H1 (cell line): Measurements from ENCODE around the gene IFNK. TPM values are rescaled to one million over a fixed set of nuclear protein-coding genes. Genes with fewer than 3 reads are reported as not detected.

Source experiments
- CTCF ChIA-PET: fragments of 300-600 bp; sonication (Branson Sonifier 250); formaldehyde crosslinking; loops from one replicate; lab custom pipeline; 2021; ENCODE audit not compliant: partially characterized antibody; lab: Charles Lee
- POLR2A ChIA-PET: fragments of 300-600 bp; sonication (Branson Sonifier 250); formaldehyde crosslinking; loops from one replicate; lab custom pipeline; 2021; ENCODE audit warnings: inconsistent platforms; ENCODE audit not compliant: partially characterized antibody; lab: Charles Lee
- DNase-seq, 2 experiments: peaks; one replicate each; pipeline versions ENCODE4 v3.0.0 to v3.0.0-alpha.2; 2010 to 2022; ENCODE audit warnings: low spot score in 2 of 2, low read depth in 1 of 2, mixed read lengths in 1 of 2
- FAIRE-seq: peaks from 2 replicates; lab custom pipeline; 2011; peaks lifted over from hg19 to GRCh38; lab: Jason Lieb, UNC
- H2AFZ ChIP-seq: 2 replicates; pipeline ENCODE4 v1.8.1; 2012; ENCODE audit warnings: low read length, inconsistent platforms
- H2AK5ac ChIP-seq: 2 replicates; pipeline ENCODE4 v1.6.1; 2013; ENCODE audit warnings: low read depth, low read length
- H2BK120ac ChIP-seq: replicated peaks from 2 replicates; pipeline ENCODE3; 2013; ENCODE audit warnings: low read depth, low read length, inconsistent platforms
- H2BK12ac ChIP-seq: 2 replicates; pipeline ENCODE4 v1.6.1; 2013; ENCODE audit warnings: low read depth, low read length
- H2BK15ac ChIP-seq: 2 replicates; pipeline ENCODE4 v1.6.1; 2013; ENCODE audit warnings: low read length
- H2BK20ac ChIP-seq: 2 replicates; pipeline ENCODE4 v1.6.1; 2013; ENCODE audit warnings: low read length
- H2BK5ac ChIP-seq: 2 replicates; pipeline ENCODE4 v1.6.1; 2013; ENCODE audit warnings: low read depth, low read length
- H3K14ac ChIP-seq: 2 replicates; pipeline ENCODE4 v1.6.1; 2013; ENCODE audit warnings: inconsistent platforms; ENCODE audit not compliant: insufficient read length
- H3K18ac ChIP-seq: 2 replicates; pipeline ENCODE4 v1.6.1; 2013; ENCODE audit warnings: low read length; ENCODE audit errors: extremely low read depth
- H3K23ac ChIP-seq: 2 replicates; pipeline ENCODE4 v1.6.1; 2013; ENCODE audit warnings: inconsistent platforms; ENCODE audit not compliant: insufficient read length
- H3K23me2 ChIP-seq: 2 replicates; pipeline ENCODE4 v1.6.1; 2013; ENCODE audit warnings: low read depth, low read length
- H3K27ac ChIP-seq: 2 replicates; pipeline ENCODE4 v1.6.1; 2011; ENCODE audit warnings: low read depth, low read length, inconsistent platforms
- H3K27me3 ChIP-seq, 4 experiments: replicated peaks in 1 of 4; 1 replicate in 1 of 4; 2 replicates in 3 of 4; pipeline versions ENCODE4 v1.6.1 to v1.8.1; 2011 to 2013; ENCODE audit warnings: low read length in 3 of 4, mild to moderate bottlenecking in 3 of 4, inconsistent platforms in 2 of 4, mixed read lengths in 2 of 4, moderate library complexity in 1 of 4; ENCODE audit not compliant: control insufficient read depth in 3 of 4, insufficient read depth in 3 of 4; ENCODE audit errors: extremely low read depth in 1 of 4
- H3K36me3 ChIP-seq, 4 experiments: 2 replicates each; pipeline versions ENCODE4 v1.6.1 to v1.8.1; 2011 to 2013; ENCODE audit warnings: mild to moderate bottlenecking in 4 of 4, low read length in 3 of 4, moderate library complexity in 2 of 4, control low read depth in 1 of 4, inconsistent platforms in 1 of 4; ENCODE audit not compliant: insufficient read depth in 4 of 4, control insufficient read depth in 2 of 4
- H3K4ac ChIP-seq: replicated peaks from 2 replicates; pipeline ENCODE3; 2013; ENCODE audit warnings: low read length, low read depth, mixed read lengths, inconsistent platforms; ENCODE audit not compliant: insufficient read length
- H3K4me1 ChIP-seq, 4 experiments: replicated peaks in 1 of 4; 1 replicate in 1 of 4; 2 replicates in 3 of 4; pipeline versions ENCODE4 v1.6.1 to v1.8.1; 2011 to 2013; ENCODE audit warnings: low read length in 3 of 4, inconsistent platforms in 2 of 4, mixed read lengths in 1 of 4; ENCODE audit not compliant: insufficient read depth in 4 of 4, control insufficient read depth in 3 of 4
- H3K4me2 ChIP-seq, 2 experiments: 2 replicates each; pipeline versions ENCODE4 v1.6.1 to v1.8.1; 2011 to 2013; ENCODE audit warnings: low read depth in 2 of 2, low read length in 2 of 2, control low read depth in 1 of 2, inconsistent platforms in 1 of 2, mild to moderate bottlenecking in 1 of 2; ENCODE audit not compliant: insufficient read depth in 1 of 2
- H3K4me3 ChIP-seq, 4 experiments: fragments of 200-600, 300-600 bp in 1 of 4; sonication (generic), shearing (Covaris generic), sonication (Bioruptor Twin) in 1 of 4; 2 replicates each; pipeline versions ENCODE4 v1.5.1 to v1.8.1; 2011 to 2016; ENCODE audit warnings: low read length in 4 of 4, low read depth in 3 of 4, control low read depth in 2 of 4, inconsistent platforms in 2 of 4, mild to moderate bottlenecking in 2 of 4, mixed read lengths in 1 of 4, moderate library complexity in 1 of 4; ENCODE audit not compliant: insufficient read depth in 2 of 4; ENCODE audit errors: extremely low read depth in 1 of 4
- H3K56ac ChIP-seq: replicated peaks from 2 replicates; pipeline ENCODE3; 2013; ENCODE audit warnings: low read depth, mild to moderate bottlenecking, mixed read lengths, low read length, inconsistent platforms; ENCODE audit not compliant: insufficient read length
- H3K79me1 ChIP-seq: 2 replicates; pipeline ENCODE4 v1.6.1; 2013; ENCODE audit warnings: low read depth, low read length, control low read depth
- H3K79me2 ChIP-seq, 2 experiments: 2 replicates each; pipeline versions ENCODE4 v1.6.1 to v1.8.1; 2012 to 2013; ENCODE audit warnings: low read length in 2 of 2, mild to moderate bottlenecking in 2 of 2, inconsistent platforms in 1 of 2; ENCODE audit not compliant: insufficient read depth in 2 of 2, control insufficient read depth in 1 of 2
- H3K9ac ChIP-seq, 4 experiments: replicated peaks in 1 of 4; 1 replicate in 1 of 4; 2 replicates in 3 of 4; pipeline versions ENCODE4 v1.6.1 to v1.8.1; 2011 to 2013; ENCODE audit warnings: low read depth in 3 of 4, low read length in 3 of 4, control low read depth in 2 of 4, mild to moderate bottlenecking in 2 of 4, moderate library complexity in 2 of 4, inconsistent platforms in 1 of 4; ENCODE audit errors: extremely low read depth in 1 of 4
- H3K9me3 ChIP-seq, 2 experiments: 2 replicates each; pipeline versions ENCODE4 v1.6.1 to v1.8.1; 2012 to 2013; ENCODE audit warnings: mild to moderate bottlenecking in 2 of 2, moderate library complexity in 2 of 2, control low read depth in 1 of 2, inconsistent platforms in 1 of 2, low read depth in 1 of 2, low read length in 1 of 2, mixed read lengths in 1 of 2; ENCODE audit not compliant: insufficient read depth in 2 of 2
- H4K20me1 ChIP-seq, 2 experiments: replicated peaks in 1 of 2; 2 replicates each; pipeline versions ENCODE3 to v1.8.1; 2011 to 2013; ENCODE audit warnings: inconsistent platforms in 2 of 2, low read length in 2 of 2, mild to moderate bottlenecking in 1 of 2; ENCODE audit not compliant: insufficient read depth in 2 of 2, control insufficient read depth in 1 of 2
- H4K5ac ChIP-seq: 2 replicates; pipeline ENCODE4 v1.6.1; 2013; ENCODE audit warnings: low read length, low read depth, mixed read lengths, inconsistent platforms; ENCODE audit not compliant: insufficient read length
- H4K8ac ChIP-seq: 2 replicates; pipeline ENCODE4 v1.8.0; 2013; ENCODE audit warnings: mild to moderate bottlenecking, moderate library complexity, low read length, inconsistent platforms; ENCODE audit not compliant: insufficient read depth; ENCODE audit errors: extremely low read depth
- H4K91ac ChIP-seq: replicated peaks from 2 replicates; pipeline ENCODE3; 2013; ENCODE audit warnings: low read length, mixed read lengths, inconsistent platforms; ENCODE audit not compliant: insufficient read length
- RFX5 ChIP-seq: IDR thresholded peaks from 2 replicates; pipeline ENCODE4 v1.6.1; 2011; ENCODE audit warnings: low read depth, low read length, improper control_type of control experiment, borderline replicate concordance
- RNF2 ChIP-seq: fragments of 200-900, 300-1000 bp; sonication (generic); IDR thresholded peaks from 2 replicates; pipeline ENCODE4 v1.7.1; 2016; ENCODE audit warnings: borderline replicate concordance, low read depth, mild to moderate bottlenecking, antibody characterized with exemption, low read length; ENCODE audit not compliant: poor library complexity, severe bottlenecking; ENCODE audit errors: missing control alignments
- WGBS, 2 experiments: shearing (Covaris generic) in 1 of 2; methylation state at CpG; one replicate each; pipeline versions ENCODE4 v1.1.6 to v1.1.7; 2013 to 2015; ENCODE audit warnings: low lambda C conversion rate in 2 of 2, mixed read lengths in 2 of 2, inconsistent platforms in 1 of 2, low coverage in 1 of 2, missing lambda C conversion rate in 1 of 2; ENCODE audit not compliant: insufficient replicate concordance in 2 of 2, insufficient coverage in 1 of 2, insufficient read length in 1 of 2; ENCODE audit errors: extremely low coverage in 1 of 2, missing lambda C conversion rate in 1 of 2; 5-methylcytosine and 5-hydroxymethylcytosine counted together
- polyA plus RNA-seq, 7 experiments: library from polyadenylated mRNA; depleted of rRNA in 3 of 7; stranded (reverse) in 5 of 7; unstranded in 2 of 7; fragments of >200 nt in 5 of 7; fragments of 200-250 nt in 2 of 7; gene quantifications; 1 replicate in 5 of 7; 2 replicates in 1 of 7; 4 replicates in 1 of 7; pipeline versions ENCODE4 v1.2.1 to v1.2.3, GENCODE V29; 2011 to 2013; ENCODE audit warnings: missing spikeins in 2 of 7, mixed read lengths in 2 of 7
- total RNA-seq: library from RNA; stranded (reverse); fragmentation: NEBNext Ultra II Directional; extraction: Animal tissue kit (Norgen Biotek cat#: 25700); gene quantifications from 2 replicates; pipeline ENCODE4 v1.2.1, GENCODE V29; 2021

The IFNK gene
- total and polyA plus RNA-seq, 2 of the 8 experiments (the other 6 are each of a cell fraction or from before 2014, with no cell fraction given): not detected

DNA sequence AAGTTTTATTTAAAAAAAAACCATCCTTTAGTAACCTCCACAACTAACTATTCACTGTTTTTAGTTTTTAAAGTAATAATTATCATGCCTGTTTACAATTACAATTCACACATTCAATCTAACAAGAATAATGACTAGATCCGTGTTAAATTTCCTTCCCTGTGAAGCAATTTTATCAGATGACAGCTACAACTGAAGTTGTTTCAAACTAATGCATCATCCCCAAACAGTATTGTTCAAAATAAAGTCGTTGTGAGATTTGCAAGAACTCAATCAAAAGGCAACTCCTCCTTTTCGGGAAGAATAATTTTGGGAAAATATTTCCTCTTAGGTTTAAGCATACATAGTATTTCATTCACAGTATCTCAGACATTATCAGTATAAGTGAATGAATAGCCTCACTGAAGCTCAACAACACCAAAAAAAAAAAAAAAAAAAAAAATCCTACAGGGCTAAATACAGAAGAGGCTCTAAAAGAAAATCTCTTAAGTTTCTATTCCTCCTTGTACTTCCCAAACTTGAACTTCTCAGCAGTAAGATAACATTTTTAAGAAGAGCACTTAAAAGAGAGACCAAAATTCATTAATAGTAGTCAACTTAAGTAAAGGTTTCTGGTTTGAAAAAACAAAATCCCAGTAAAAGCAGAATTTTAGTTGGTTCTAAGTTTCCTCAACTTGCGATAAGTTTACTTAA lies 39.8 kb downstream of the IFNK start:
- POLR2A ChIA-PET: no interaction called here

More for the DNA sequence above, 39.8 kb downstream of the IFNK start:
- WGBS, 2 experiments: 94% methylated on average over 4 of the region's 4 CpGs; no CpG with 5 or more reads in 1 of the 2 experiments
- Histone ChIP-seq H3K23ac (no peak overlapping the region), H2AK5ac (no peak overlapping the region), H3K18ac (no peak overlapping the region), H3K79me1 (no peaks in the 10 kb centered on the region), H3K4ac (no peak overlapping the region), H3K36me3 (peaks cover 0 to 50% (median 9%) of the 10 kb centered on the region in 4 experiments; a peak in 3 of 8 replicates), H2BK120ac (no peak overlapping the region), H3K9ac (no peak overlapping the region), H3K27me3 (no peaks in the 10 kb centered on the region), H3K27ac (no peak overlapping the region), H3K14ac (no peak overlapping the region), H3K4me3 (no peak overlapping the region), H4K91ac (no peak overlapping the region), H2BK20ac (no peak overlapping the region), H3K9me3 (no peaks in the 10 kb centered on the region), H4K20me1 (peaks cover 0 to 2% of the 10 kb centered on the region in 2 experiments), H2AFZ (no peak overlapping the region), H2BK15ac (no peak overlapping the region), H3K4me1 (no peaks in the 10 kb centered on the region), H3K4me2 (no peak overlapping the region), H3K56ac (no peak overlapping the region), H4K8ac (no peak overlapping the region), H3K79me2 (peaks cover 0 to 16% of the 10 kb centered on the region in 2 experiments; a peak in 2 of 4 replicates), H4K5ac (no peak overlapping the region), H2BK5ac (no peak overlapping the region), H2BK12ac (no peak overlapping the region), H3K23me2 (no peaks in the 10 kb centered on the region)
- CTCF ChIA-PET: interaction anchor here (1.2 to 1.8 kb wide), 2 partner anchors 11 to 16 kb away, joined by 3 to 4 read pairs; no protein-coding TSS in a partner anchor
- TF ChIP-seq RNF2 (no peak), RFX5 (no peak)
- FAIRE-seq (no peak), DNase-seq (no peak)
